ENCODE data around the gene POLL. TPM values are rescaled to one million over a fixed set of nuclear protein-coding genes. Genes with fewer than 3 reads are reported as not detected.

POLL gene
- total RNA-seq, 2 donors from 2014 or later = 23.3 to 33.9 TPM

- Histone ChIP-seq H3K36me3 (no peaks in the 10 kb centered on the region), H3K4me1 (no peaks in the 10 kb centered on the region), H3K4me3 (no peak overlapping the region), H3K9me3 (no peaks in the 10 kb centered on the region), H3K27ac (no peak overlapping the region), H3K27me3 (no peaks in the 10 kb centered on the region), H3K9ac (ENCODE audit: low read depth in 2 of 2, low read length in 2 of 2) (no peak overlapping the region)
- intact Hi-C loops (cut with DNase I) = no loop called here
- DNase-seq = no peak
- no peak for TF ChIP-seq CTCF (IDR thresholded peaks at IDR 0.05)
These were observed 21.4 kb upstream of the POLL start for GRCh38 chr10:101609481-101609880.

- Histone ChIP-seq H3K4me1 (no peaks in the 10 kb centered on the region), H3K27me3 (no peaks in the 10 kb centered on the region), H3K9ac (ENCODE audit: low read depth in 2 of 2, low read length in 2 of 2) (no peak overlapping the region), H3K4me3 (no peak overlapping the region), H3K27ac (no peak overlapping the region), H3K36me3 (no peaks in the 10 kb centered on the region), H3K9me3 (no peaks in the 10 kb centered on the region)
- TF ChIP-seq CTCF (IDR thresholded peaks at IDR 0.05) = no peak
- intact Hi-C loops (cut with DNase I) = no loop called here
- DNase-seq = no peak
These were observed 19.1 kb upstream of the POLL start for GRCh38 chr10:101607124-101607523.

DNA sequence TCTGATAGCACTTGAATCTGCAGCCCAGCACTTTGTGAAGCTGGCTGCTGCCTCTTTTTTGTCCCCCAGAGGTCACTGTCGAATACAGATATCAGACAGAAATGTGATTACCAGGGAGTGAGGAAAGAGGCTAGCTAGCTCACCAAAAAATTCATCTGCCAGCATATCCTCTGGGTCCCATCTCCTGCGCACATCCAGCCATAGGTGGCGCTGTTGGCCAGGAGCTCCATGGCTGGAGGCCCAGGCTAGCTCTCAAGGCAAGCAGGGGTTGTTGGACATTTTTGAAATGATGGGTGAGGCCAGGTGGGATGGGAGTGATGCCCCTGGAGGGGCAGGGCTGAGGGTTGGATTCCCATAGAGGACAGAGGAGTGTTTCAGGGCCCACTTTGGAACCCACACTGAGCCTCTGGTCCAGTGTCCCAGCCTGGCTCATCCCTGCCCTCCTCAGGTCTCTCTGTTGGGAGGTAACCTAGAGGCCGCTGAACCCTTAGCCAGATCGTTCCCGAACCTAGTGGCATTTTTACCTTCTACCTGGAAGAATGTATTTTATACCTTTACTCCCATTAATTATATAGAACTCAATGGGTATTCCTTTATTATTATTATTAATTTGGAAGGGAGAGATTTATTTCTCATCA, 14.8 kb upstream of the POLL start:
- Histone ChIP-seq H3K4me1 (no peaks in the 10 kb centered on the region), H3K9me3 (no peaks in the 10 kb centered on the region), H3K9ac (ENCODE audit: low read depth in 2 of 2, low read length in 2 of 2) (no peak overlapping the region), H3K36me3 (no peaks in the 10 kb centered on the region), H3K4me3 (no peak overlapping the region), H3K27ac (no peak overlapping the region), H3K27me3 (no peaks in the 10 kb centered on the region)
- intact Hi-C loops (cut with DNase I) = loop anchor here (5.0 kb wide), 1 partner anchor 179 kb away; the partner anchor contains the start of gene NPM3
- peak; percentile 84 for TF ChIP-seq CTCF (IDR thresholded peaks at IDR 0.05)
- DNase-seq = peak; percentile 69

- no peak for TF ChIP-seq CTCF (IDR thresholded peaks at IDR 0.05)
- H3K36me3 ChIP-seq = no peaks in the 10 kb centered on the region
- H3K4me3 ChIP-seq = no peak overlapping the region
- intact Hi-C loops (cut with DNase I) = loop anchor here (5.0 kb wide), 1 partner anchor 181 kb away; the partner anchor contains the start of gene NPM3
- no peaks in the 10 kb centered on the region for H3K27me3 ChIP-seq
- H3K9ac ChIP-seq (ENCODE audit: low read depth in 2 of 2, low read length in 2 of 2) = no peak overlapping the region
- DNase-seq = no peak
- no peak overlapping the region for H3K27ac ChIP-seq
- no peaks in the 10 kb centered on the region for H3K4me1 ChIP-seq
- no peaks in the 10 kb centered on the region for H3K9me3 ChIP-seq
These were observed 13.5 kb upstream of the POLL start for GRCh38 chr10:101601541-101601940.

DNA sequence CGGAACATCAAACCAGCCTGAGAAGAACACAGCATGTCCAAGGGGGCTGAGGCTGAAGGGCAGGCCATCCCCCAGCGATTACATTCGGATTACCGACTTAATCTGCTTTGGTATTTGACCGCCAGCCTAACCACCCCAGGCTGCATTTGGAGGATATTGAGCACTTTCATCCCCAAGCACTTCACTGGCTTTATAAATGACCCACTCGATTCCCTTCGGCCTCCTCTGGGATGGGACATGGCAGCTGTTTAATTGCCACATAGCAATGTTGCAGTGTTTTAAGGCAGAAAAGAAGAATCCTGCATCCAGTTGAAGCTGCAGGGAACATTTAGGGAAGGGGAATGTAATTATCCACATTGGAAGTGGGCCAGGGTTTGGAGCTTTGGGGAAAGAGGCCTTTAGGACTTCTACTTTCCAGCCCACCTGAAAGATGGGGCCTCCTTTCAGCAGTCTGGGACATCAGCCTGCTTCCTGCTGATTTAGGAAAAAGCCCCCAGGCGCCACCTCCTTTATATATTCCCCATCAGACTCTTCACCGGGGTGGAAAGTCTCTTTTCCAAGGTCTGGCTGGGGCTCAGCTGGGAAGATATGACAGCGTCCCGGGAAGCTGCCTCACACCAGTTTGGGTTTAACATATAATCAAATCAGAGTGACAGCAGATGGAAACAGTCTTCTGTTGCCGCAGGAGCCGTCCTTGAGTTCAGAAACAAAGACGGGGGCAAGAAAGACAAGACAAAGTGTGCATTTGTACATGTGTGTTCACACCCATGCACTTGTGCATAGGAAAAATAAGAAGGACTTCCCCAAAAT, 9.2 kb upstream of the POLL start:
- no peak for TF ChIP-seq CTCF (IDR thresholded peaks at IDR 0.05)
- intact Hi-C loops (cut with DNase I) = no loop called here
- Histone ChIP-seq H3K9me3 (no peaks in the 10 kb centered on the region), H3K4me1 (no peaks in the 10 kb centered on the region), H3K27ac (no peak overlapping the region), H3K27me3 (no peaks in the 10 kb centered on the region), H3K36me3 (no peaks in the 10 kb centered on the region), H3K4me3 (no peak overlapping the region), H3K9ac (ENCODE audit: low read depth in 2 of 2, low read length in 2 of 2) (no peak overlapping the region)
- no peak for DNase-seq
